ENCODE results near the gene CSTF3. TPM values are rescaled to one million over a fixed set of nuclear protein-coding genes. Genes with fewer than 3 reads are reported as not detected.
"Not testable (repeated sequence)": the region's sequence is repeated elsewhere in the genome, so short reads cannot be mapped to it uniquely, and the experiment has no call there.

Gene CSTF3
- polyA plus RNA-seq, 4 donors: 12.4 to 42.3 (median 19.4) TPM

- WGBS, 3 donors: 70 to 81% (median 72%) methylated on average over 4 of the region's 4 CpGs
- Histone ChIP-seq H3K27me3 (ENCODE audit: control insufficient read depth in 3 of 3, insufficient read depth in 3 of 3, low read length in 3 of 3) (no peaks in the 10 kb centered on the region), H3K4me3 (ENCODE audit: low read depth in 1 of 3, low read length in 3 of 3) (no peak overlapping the region), H3K36me3 (ENCODE audit: control insufficient read depth in 3 of 3, insufficient read depth in 2 of 3, low read depth in 1 of 3, low read length in 3 of 3) (peaks cover 0 to 3% (median 0%) of the 10 kb centered on the region in 3 donors), H3K9me3 (ENCODE audit: control insufficient read depth in 2 of 2, insufficient read depth in 1 of 2, low read depth in 1 of 2, low read length in 1 of 2) (no peaks in the 10 kb centered on the region), H3K4me1 (ENCODE audit: control insufficient read depth in 3 of 3, insufficient read depth in 2 of 3, low read depth in 1 of 3, low read length in 2 of 3) (peaks cover 0 to 3% (median 0%) of the 10 kb centered on the region in 3 donors), H3K27ac (ENCODE audit: low read depth in 1 of 3, low read length in 2 of 3) (no peak overlapping the region)
- FAIRE-seq (no peak), DNase-seq (no peak)
Observed at GRCh38 chr11:33132510-33132909, 28.8 kb downstream of the CSTF3 start.

- Histone ChIP-seq H3K27me3 (ENCODE audit: control insufficient read depth in 3 of 3, insufficient read depth in 3 of 3, low read length in 3 of 3) (no peaks in the 10 kb centered on the region), H3K27ac (ENCODE audit: low read depth in 1 of 3, low read length in 2 of 3) (peak overlapping the region in 1 of 3 donors; percentile 29), H3K36me3 (ENCODE audit: control insufficient read depth in 3 of 3, insufficient read depth in 2 of 3, low read depth in 1 of 3, low read length in 3 of 3) (peaks cover 0 to 6% (median 2%) of the 10 kb centered on the region in 3 donors), H3K4me3 (ENCODE audit: low read depth in 1 of 3, low read length in 3 of 3) (no peak overlapping the region), H3K4me1 (ENCODE audit: control insufficient read depth in 3 of 3, insufficient read depth in 2 of 3, low read depth in 1 of 3, low read length in 2 of 3) (no peaks in the 10 kb centered on the region), H3K9me3 (ENCODE audit: control insufficient read depth in 2 of 2, insufficient read depth in 1 of 2, low read depth in 1 of 2, low read length in 1 of 2) (no peaks in the 10 kb centered on the region)
- WGBS, 3 donors: 48 to 64% (median 58%) methylated on average over 2 of the region's 2 CpGs
- DNase-seq (peak; percentile 71 to 78), FAIRE-seq (no peak)
Observed at GRCh38 chr11:33128739-33129138, 32.5 kb downstream of the CSTF3 start.

- DNase-seq: no peak
- Histone ChIP-seq H3K4me1 (ENCODE audit: control insufficient read depth in 3 of 3, insufficient read depth in 2 of 3, low read depth in 1 of 3, low read length in 2 of 3) (no peaks in the 10 kb centered on the region), H3K4me3 (ENCODE audit: low read depth in 1 of 3, low read length in 3 of 3) (no peak overlapping the region), H3K9me3 (ENCODE audit: control insufficient read depth in 2 of 2, insufficient read depth in 1 of 2, low read depth in 1 of 2, low read length in 1 of 2) (no peaks in the 10 kb centered on the region), H3K27ac (ENCODE audit: low read depth in 1 of 3, low read length in 2 of 3) (no peak overlapping the region), H3K27me3 (ENCODE audit: control insufficient read depth in 3 of 3, insufficient read depth in 3 of 3, low read length in 3 of 3) (no peaks in the 10 kb centered on the region), H3K36me3 (ENCODE audit: control insufficient read depth in 3 of 3, insufficient read depth in 2 of 3, low read depth in 1 of 3, low read length in 3 of 3) (peaks cover 0 to 6% (median 2%) of the 10 kb centered on the region in 3 donors)
- no peak for FAIRE-seq
- WGBS, 3 donors: 92 to 95% (median 93%) methylated on average over 3 of the region's 3 CpGs
Observed at GRCh38 chr11:33125611-33126010, 35.7 kb downstream of the CSTF3 start.

- Histone ChIP-seq H3K9me3 (ENCODE audit: control insufficient read depth in 2 of 2, insufficient read depth in 1 of 2, low read depth in 1 of 2, low read length in 1 of 2) (no peaks in the 10 kb centered on the region), H3K4me3 (ENCODE audit: low read depth in 1 of 3, low read length in 3 of 3) (no peak overlapping the region), H3K27me3 (ENCODE audit: control insufficient read depth in 3 of 3, insufficient read depth in 3 of 3, low read length in 3 of 3) (no peaks in the 10 kb centered on the region), H3K4me1 (ENCODE audit: control insufficient read depth in 3 of 3, insufficient read depth in 2 of 3, low read depth in 1 of 3, low read length in 2 of 3) (no peaks in the 10 kb centered on the region), H3K27ac (ENCODE audit: low read depth in 1 of 3, low read length in 2 of 3) (no peak overlapping the region), H3K36me3 (ENCODE audit: control insufficient read depth in 3 of 3, insufficient read depth in 2 of 3, low read depth in 1 of 3, low read length in 3 of 3) (peaks cover 0 to 6% (median 2%) of the 10 kb centered on the region in 3 donors)
- FAIRE-seq: no peak
- DNase-seq: no peak
- WGBS, 3 donors: 97 to 100% (median 98%) methylated on average over 2 of the region's 2 CpGs
Observed at GRCh38 chr11:33125025-33125424, 36.3 kb downstream of the CSTF3 start.

GRCh38 chr11:33122696-33123095 lies 38.6 kb downstream of the CSTF3 start:
- H3K27ac ChIP-seq (ENCODE audit: low read depth in 1 of 3, low read length in 2 of 3); H3K27me3 ChIP-seq (ENCODE audit: control insufficient read depth in 3 of 3, insufficient read depth in 3 of 3, low read length in 3 of 3); FAIRE-seq; DNase-seq; H3K4me3 ChIP-seq (ENCODE audit: low read depth in 1 of 3, low read length in 3 of 3); H3K9me3 ChIP-seq (ENCODE audit: control insufficient read depth in 2 of 2, insufficient read depth in 1 of 2, low read depth in 1 of 2, low read length in 1 of 2); H3K4me1 ChIP-seq (ENCODE audit: control insufficient read depth in 3 of 3, insufficient read depth in 2 of 3, low read depth in 1 of 3, low read length in 2 of 3); H3K36me3 ChIP-seq (ENCODE audit: control insufficient read depth in 3 of 3, insufficient read depth in 2 of 3, low read depth in 1 of 3, low read length in 3 of 3): not testable (repeated sequence)
- 92 to 97% (median 95%) methylated on average over 1 of the region's 1 CpG for WGBS, 3 donors

- Histone ChIP-seq H3K27me3 (ENCODE audit: control insufficient read depth in 3 of 3, insufficient read depth in 3 of 3, low read length in 3 of 3) (no peaks in the 10 kb centered on the region), H3K4me3 (ENCODE audit: low read depth in 1 of 3, low read length in 3 of 3) (no peak overlapping the region), H3K4me1 (ENCODE audit: control insufficient read depth in 3 of 3, insufficient read depth in 2 of 3, low read depth in 1 of 3, low read length in 2 of 3) (no peaks in the 10 kb centered on the region), H3K36me3 (ENCODE audit: control insufficient read depth in 3 of 3, insufficient read depth in 2 of 3, low read depth in 1 of 3, low read length in 3 of 3) (no peaks in the 10 kb centered on the region), H3K27ac (ENCODE audit: low read depth in 1 of 3, low read length in 2 of 3) (no peak overlapping the region), H3K9me3 (ENCODE audit: control insufficient read depth in 2 of 2, insufficient read depth in 1 of 2, low read depth in 1 of 2, low read length in 1 of 2) (no peaks in the 10 kb centered on the region)
- DNase-seq: no peak
- FAIRE-seq: no peak
Observed at GRCh38 chr11:33116535-33116934, 44.7 kb downstream of the CSTF3 start.

GRCh38 chr11:33110083-33110482 lies 51.2 kb downstream of the CSTF3 start:
- WGBS, 3 donors: 18 to 40% (median 24%) methylated on average over 1 of the region's 1 CpG
- FAIRE-seq (no peak), DNase-seq (no peak)
- no peaks in the 10 kb centered on the region for H3K27me3 ChIP-seq (ENCODE audit: control insufficient read depth in 3 of 3, insufficient read depth in 3 of 3, low read length in 3 of 3)
- H3K4me1 ChIP-seq (ENCODE audit: control insufficient read depth in 3 of 3, insufficient read depth in 2 of 3, low read depth in 1 of 3, low read length in 2 of 3): peaks cover 5 to 12% (median 6%) of the 10 kb centered on the region in 3 donors
- no peaks in the 10 kb centered on the region for H3K9me3 ChIP-seq (ENCODE audit: control insufficient read depth in 2 of 2, insufficient read depth in 1 of 2, low read depth in 1 of 2, low read length in 1 of 2)
- H3K27ac ChIP-seq (ENCODE audit: low read depth in 1 of 3, low read length in 2 of 3): peak overlapping the region in 1 of 3 donors; percentile 18
- H3K36me3 ChIP-seq (ENCODE audit: control insufficient read depth in 3 of 3, insufficient read depth in 2 of 3, low read depth in 1 of 3, low read length in 3 of 3): peaks cover 0 to 3% (median 2%) of the 10 kb centered on the region in 3 donors
- H3K4me3 ChIP-seq (ENCODE audit: low read depth in 1 of 3, low read length in 3 of 3): no peak overlapping the region

- Histone ChIP-seq H3K9me3 (ENCODE audit: control insufficient read depth in 2 of 2, insufficient read depth in 1 of 2, low read depth in 1 of 2, low read length in 1 of 2) (no peaks in the 10 kb centered on the region), H3K4me1 (ENCODE audit: control insufficient read depth in 3 of 3, insufficient read depth in 2 of 3, low read depth in 1 of 3, low read length in 2 of 3) (peaks cover 5 to 12% (median 6%) of the 10 kb centered on the region in 3 donors)
- FAIRE-seq: no peak
Observed at GRCh38 chr11:33109294-33109895, 51.9 kb downstream of the CSTF3 start.

GRCh38 chr11:33103836-33104235 lies 57.4 kb downstream of the CSTF3 start:
- no peaks in the 10 kb centered on the region for H3K27me3 ChIP-seq (ENCODE audit: control insufficient read depth in 3 of 3, insufficient read depth in 3 of 3, low read length in 3 of 3)
- no peaks in the 10 kb centered on the region for H3K9me3 ChIP-seq (ENCODE audit: control insufficient read depth in 2 of 2, insufficient read depth in 1 of 2, low read depth in 1 of 2, low read length in 1 of 2)
- H3K4me1 ChIP-seq (ENCODE audit: control insufficient read depth in 3 of 3, insufficient read depth in 2 of 3, low read depth in 1 of 3, low read length in 2 of 3): peaks cover 0 to 3% (median 1%) of the 10 kb centered on the region in 3 donors
- no peak overlapping the region for H3K4me3 ChIP-seq (ENCODE audit: low read depth in 1 of 3, low read length in 3 of 3)
- DNase-seq: no peak
- H3K36me3 ChIP-seq (ENCODE audit: control insufficient read depth in 3 of 3, insufficient read depth in 2 of 3, low read depth in 1 of 3, low read length in 3 of 3): peaks cover 5 to 23% (median 14%) of the 10 kb centered on the region in 3 donors
- FAIRE-seq: no peak
- no peak overlapping the region for H3K27ac ChIP-seq (ENCODE audit: low read depth in 1 of 3, low read length in 2 of 3)

More at GRCh38 chr11:33109294-33109895, 51.9 kb downstream of the CSTF3 start:
- Histone ChIP-seq H3K36me3 (ENCODE audit: control insufficient read depth in 3 of 3, insufficient read depth in 2 of 3, low read depth in 1 of 3, low read length in 3 of 3) (peaks cover 0 to 8% (median 2%) of the 10 kb centered on the region in 3 donors), H3K27ac (ENCODE audit: low read depth in 1 of 3, low read length in 2 of 3) (peak overlapping the region in 1 of 3 donors; percentile 18), H3K27me3 (ENCODE audit: control insufficient read depth in 3 of 3, insufficient read depth in 3 of 3, low read length in 3 of 3) (no peaks in the 10 kb centered on the region), H3K4me3 (ENCODE audit: low read depth in 1 of 3, low read length in 3 of 3) (no peak overlapping the region)
- peak; percentile 75 to 88 for DNase-seq

Data from small intestine (tissue), 7 donors.